ENCODE results near the gene ETV1.

DNA sequence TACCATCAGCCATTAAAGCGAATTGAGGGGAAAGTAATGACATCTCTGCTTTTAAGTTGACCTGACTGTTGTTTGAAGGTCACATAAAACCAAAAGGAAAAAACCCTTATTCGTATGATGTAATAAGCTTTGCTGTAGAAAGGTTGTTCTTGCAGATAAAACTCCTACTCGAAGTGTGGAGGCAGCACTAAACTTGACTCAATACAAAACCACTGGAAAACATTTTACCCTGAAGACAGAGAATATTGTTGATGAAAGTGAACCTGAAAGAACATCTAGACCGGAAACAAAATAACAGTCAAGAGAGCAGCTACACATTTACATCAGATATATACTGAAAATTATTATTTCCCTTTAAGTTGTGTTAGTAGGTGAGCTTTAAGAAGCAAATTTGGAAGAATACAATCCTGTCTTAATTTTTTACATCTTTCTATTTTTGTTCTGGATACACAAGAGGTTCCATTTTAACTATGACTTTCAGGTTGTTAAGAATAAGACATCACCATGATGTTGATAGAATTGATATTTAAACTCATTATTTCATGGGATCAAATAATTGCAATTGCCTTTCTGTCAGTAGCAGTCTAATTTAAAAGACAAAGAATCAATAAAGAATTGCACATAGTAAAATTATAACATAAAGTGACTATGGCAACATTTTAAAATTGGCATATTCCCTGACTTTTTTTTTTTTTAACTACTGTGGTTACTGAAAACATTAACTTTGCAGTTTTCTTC, 6.4 kb downstream of the ETV1 start:
- TF ChIP-seq POLR2A (IDR thresholded peaks at IDR 0.05), result no peak
- TF ChIP-seq, protein P1, sequence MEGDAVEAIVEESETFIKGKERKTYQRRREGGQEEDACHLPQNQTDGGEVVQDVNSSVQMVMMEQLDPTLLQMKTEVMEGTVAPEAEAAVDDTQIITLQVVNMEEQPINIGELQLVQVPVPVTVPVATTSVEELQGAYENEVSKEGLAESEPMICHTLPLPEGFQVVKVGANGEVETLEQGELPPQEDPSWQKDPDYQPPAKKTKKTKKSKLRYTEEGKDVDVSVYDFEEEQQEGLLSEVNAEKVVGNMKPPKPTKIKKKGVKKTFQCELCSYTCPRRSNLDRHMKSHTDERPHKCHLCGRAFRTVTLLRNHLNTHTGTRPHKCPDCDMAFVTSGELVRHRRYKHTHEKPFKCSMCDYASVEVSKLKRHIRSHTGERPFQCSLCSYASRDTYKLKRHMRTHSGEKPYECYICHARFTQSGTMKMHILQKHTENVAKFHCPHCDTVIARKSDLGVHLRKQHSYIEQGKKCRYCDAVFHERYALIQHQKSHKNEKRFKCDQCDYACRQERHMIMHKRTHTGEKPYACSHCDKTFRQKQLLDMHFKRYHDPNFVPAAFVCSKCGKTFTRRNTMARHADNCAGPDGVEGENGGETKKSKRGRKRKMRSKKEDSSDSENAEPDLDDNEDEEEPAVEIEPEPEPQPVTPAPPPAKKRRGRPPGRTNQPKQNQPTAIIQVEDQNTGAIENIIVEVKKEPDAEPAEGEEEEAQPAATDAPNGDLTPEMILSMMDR (IDR thresholded peaks at IDR 0.05), result no peak
- no peak for TF ChIP-seq EP300 (IDR thresholded peaks at IDR 0.05)
